ENCODE measurements around the gene MAP2K5. TPM values are rescaled to one million over a fixed set of nuclear protein-coding genes. Genes with fewer than 3 reads are reported as not detected.

The MAP2K5 gene
- total RNA-seq, 6 experiments from 2014 or later: 5.0 to 11.6 (median 8.8) TPM

- TF ChIP-seq CTCF (IDR thresholded peaks at IDR 0.05): no peak
- Histone ChIP-seq H3K36me3 (no peaks in the 10 kb centered on the region), H3K27ac (no peak overlapping the region), H3K4me3 (no peak overlapping the region), H3K9me3 (no peaks in the 10 kb centered on the region), H3K4me1 (peaks cover 0 to under 1% (median 0%) of the 10 kb centered on the region in 4 donors), H3K27me3 (no peaks in the 10 kb centered on the region)
- DNase-seq: no peak
- intact Hi-C loops (cut with DNase I): no loop called here
- WGBS (ENCODE audit: insufficient coverage, low coverage, low lambda C conversion rate, missing lambda C conversion rate): 83% methylated on average over 4 of the region's 5 CpGs
- no peak for ATAC-seq
Observed at GRCh38 chr15:67815036-67815592, 272.6 kb downstream of the MAP2K5 start.

- Histone ChIP-seq H3K27me3 (peaks cover 0 to 13% of the 10 kb centered on the region in 2 donors), H3K9me3 (no peaks in the 10 kb centered on the region), H3K27ac (no peak overlapping the region), H3K36me3 (no peaks in the 10 kb centered on the region), H3K4me1 (peaks cover 0 to 4% (median 0%) of the 10 kb centered on the region in 4 donors), H3K4me3 (no peak overlapping the region)
- TF ChIP-seq POLR2A (IDR thresholded peaks at IDR 0.05) (no peak), CTCF (IDR thresholded peaks at IDR 0.05) (no peak)
- whole genome bisulfite sequencing (ENCODE audit: insufficient coverage, low coverage, low lambda C conversion rate, missing lambda C conversion rate): 94% methylated on average over 3 of the region's 3 CpGs
- DNase-seq (no peak), ATAC-seq (no peak)
- intact Hi-C loops (cut with DNase I): no loop called here
Observed at GRCh38 chr15:67816668-67817067, 274.2 kb downstream of the MAP2K5 start.

- peaks cover 6 to 24% of the 10 kb centered on the region in 2 donors for H3K27me3 ChIP-seq
Observed at GRCh38 chr15:67818464-67818863, 276.0 kb downstream of the MAP2K5 start.

GRCh38 chr15:67819636-67820035 lies 277.1 kb downstream of the MAP2K5 start:
- Histone ChIP-seq H3K4me3 (no peak overlapping the region), H3K27me3 (peaks cover 11 to 29% of the 10 kb centered on the region in 2 donors), H3K36me3 (no peaks in the 10 kb centered on the region), H3K9me3 (no peaks in the 10 kb centered on the region), H3K27ac (no peak overlapping the region), H3K4me1 (peaks cover 0 to 4% (median 0%) of the 10 kb centered on the region in 4 donors)
- no peak for ATAC-seq
- no peak for TF ChIP-seq CTCF (IDR thresholded peaks at IDR 0.05)
- TF ChIP-seq POLR2A (IDR thresholded peaks at IDR 0.05): no peak
- DNase-seq: peak in 1 of 3 donors; percentile 46
- intact Hi-C loops (cut with DNase I): no loop called here
- 6% methylated on average over 11 of the region's 19 CpGs for WGBS (ENCODE audit: insufficient coverage, low coverage, low lambda C conversion rate, missing lambda C conversion rate)

More at GRCh38 chr15:67818464-67818863, 276.0 kb downstream of the MAP2K5 start:
- 64% methylated on average over 1 of the region's 3 CpGs for WGBS (ENCODE audit: insufficient coverage, low coverage, low lambda C conversion rate, missing lambda C conversion rate)
- Histone ChIP-seq H3K9me3 (no peaks in the 10 kb centered on the region), H3K4me1 (peaks cover 0 to 4% (median 0%) of the 10 kb centered on the region in 4 donors), H3K36me3 (no peaks in the 10 kb centered on the region), H3K27ac (no peak overlapping the region), H3K4me3 (no peak overlapping the region)
- TF ChIP-seq CTCF (IDR thresholded peaks at IDR 0.05): no peak
- no peak for TF ChIP-seq POLR2A (IDR thresholded peaks at IDR 0.05)
- intact Hi-C loops (cut with DNase I): no loop called here
- no peak for ATAC-seq
- peak in 1 of 3 donors; percentile 10 for DNase-seq

All from right lobe of liver (tissue), 6 donors.